Panc1 (cell line): ENCODE measurements around the gene MTM1.

Experiments
- POLR2AphosphoS5 ChIP-seq: IDR thresholded peaks from 2 replicates; pipeline ENCODE4 v1.6.1; 2012; ENCODE audit warnings: mild to moderate bottlenecking, low read depth, low read length, moderate library complexity
- REST ChIP-seq, 2 experiments: IDR thresholded peaks; 2 replicates each; pipeline ENCODE4 v1.6.1; 2011 to 2012; ENCODE audit warnings: low read depth in 2 of 2, control low read depth in 1 of 2, low read length in 1 of 2, mild to moderate bottlenecking in 1 of 2, moderate library complexity in 1 of 2; ENCODE audit not compliant: insufficient read depth in 1 of 2
- SIN3A ChIP-seq: IDR thresholded peaks from 2 replicates; pipeline ENCODE4 v1.6.1; 2012; ENCODE audit warnings: low read depth, mild to moderate bottlenecking, low read length, moderate library complexity, borderline replicate concordance; ENCODE audit not compliant: insufficient read depth
- TCF7L2 ChIP-seq: IDR thresholded peaks from 2 replicates; pipeline ENCODE4 v1.6.1; 2011; ENCODE audit warnings: mild to moderate bottlenecking, low read depth, low read length, inconsistent platforms
- TF ChIP-seq, protein P1 (sequence below): fragments of 450-650 bp; IDR thresholded peaks from 2 replicates; pipeline ENCODE4 v1.5.1; 2017; ENCODE audit warnings: mild to moderate bottlenecking

DNA sequence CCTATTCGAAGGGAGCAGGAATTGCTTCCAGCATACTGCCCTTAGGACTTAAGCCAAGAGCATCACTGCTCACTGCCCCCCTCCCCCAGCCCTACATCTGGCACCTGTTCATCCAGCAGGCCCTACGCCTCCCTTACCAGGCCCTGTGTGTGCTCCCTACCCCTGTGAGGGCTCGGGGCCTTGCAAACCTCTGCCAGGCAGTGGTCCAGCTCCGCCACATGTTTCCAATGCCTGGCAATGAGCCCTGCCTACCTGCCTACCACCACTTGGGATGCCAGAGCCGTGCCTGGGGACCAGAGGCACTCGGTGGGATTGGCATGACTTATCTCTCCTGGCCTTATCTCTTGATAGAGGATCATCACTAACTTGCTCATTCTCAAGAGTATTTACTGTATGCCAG is 27.5 kb upstream of the MTM1 start:
- TF ChIP-seq, protein P1, sequence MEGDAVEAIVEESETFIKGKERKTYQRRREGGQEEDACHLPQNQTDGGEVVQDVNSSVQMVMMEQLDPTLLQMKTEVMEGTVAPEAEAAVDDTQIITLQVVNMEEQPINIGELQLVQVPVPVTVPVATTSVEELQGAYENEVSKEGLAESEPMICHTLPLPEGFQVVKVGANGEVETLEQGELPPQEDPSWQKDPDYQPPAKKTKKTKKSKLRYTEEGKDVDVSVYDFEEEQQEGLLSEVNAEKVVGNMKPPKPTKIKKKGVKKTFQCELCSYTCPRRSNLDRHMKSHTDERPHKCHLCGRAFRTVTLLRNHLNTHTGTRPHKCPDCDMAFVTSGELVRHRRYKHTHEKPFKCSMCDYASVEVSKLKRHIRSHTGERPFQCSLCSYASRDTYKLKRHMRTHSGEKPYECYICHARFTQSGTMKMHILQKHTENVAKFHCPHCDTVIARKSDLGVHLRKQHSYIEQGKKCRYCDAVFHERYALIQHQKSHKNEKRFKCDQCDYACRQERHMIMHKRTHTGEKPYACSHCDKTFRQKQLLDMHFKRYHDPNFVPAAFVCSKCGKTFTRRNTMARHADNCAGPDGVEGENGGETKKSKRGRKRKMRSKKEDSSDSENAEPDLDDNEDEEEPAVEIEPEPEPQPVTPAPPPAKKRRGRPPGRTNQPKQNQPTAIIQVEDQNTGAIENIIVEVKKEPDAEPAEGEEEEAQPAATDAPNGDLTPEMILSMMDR, result no peak
- TF ChIP-seq SIN3A (no peak), POLR2AphosphoS5 (no peak), TCF7L2 (no peak), REST (IDR thresholded peaks at IDR 0.05; ENCODE audit: insufficient read depth in 1 of 2, low read depth in 2 of 2, low read length in 1 of 2) (no peak)
